Ishikawa (cell line): Measurements from ENCODE around the gene SDR39U1.

Experiments
- CEBPB ChIP-seq: IDR thresholded peaks from 2 replicates; pipeline ENCODE4 v1.6.1; 2012
- CREB1 ChIP-seq: IDR thresholded peaks from 2 replicates; pipeline ENCODE4 v1.6.1; 2012; ENCODE audit warnings: low read depth
- EGR1 ChIP-seq: IDR thresholded peaks from 2 replicates; pipeline ENCODE4 v1.6.1; 2012
- EP300 ChIP-seq: IDR thresholded peaks from 2 replicates; pipeline ENCODE4 v1.6.1; 2012; ENCODE audit warnings: borderline replicate concordance
- MAX ChIP-seq: IDR thresholded peaks from 2 replicates; pipeline ENCODE4 v1.6.1; 2012
- NFIC ChIP-seq: IDR thresholded peaks from 2 replicates; pipeline ENCODE4 v1.6.1; 2012
- RAD21 ChIP-seq: IDR thresholded peaks from 2 replicates; pipeline ENCODE4 v1.6.1; 2012; ENCODE audit warnings: low read depth
- REST ChIP-seq: IDR thresholded peaks from 2 replicates; pipeline ENCODE4 v1.6.1; 2012; ENCODE audit warnings: low read depth, mild to moderate bottlenecking
- TAF1 ChIP-seq: IDR thresholded peaks from 2 replicates; pipeline ENCODE4 v1.6.1; 2012; ENCODE audit warnings: low read depth, mild to moderate bottlenecking
- TCF12 ChIP-seq: IDR thresholded peaks from 2 replicates; pipeline ENCODE4 v1.6.1; 2012; ENCODE audit warnings: low read depth
- TEAD4 ChIP-seq: IDR thresholded peaks from 2 replicates; pipeline ENCODE4 v1.6.1; 2012
- YY1 ChIP-seq: IDR thresholded peaks from 2 replicates; pipeline ENCODE4 v1.6.1; 2012; ENCODE audit warnings: low read depth

- no peak for TF ChIP-seq NFIC
- no peak for TF ChIP-seq REST
- TF ChIP-seq CREB1 = no peak
- no peak for TF ChIP-seq TCF12
- no peak for TF ChIP-seq TEAD4
- TF ChIP-seq YY1 = no peak
- TF ChIP-seq TAF1 = no peak
- TF ChIP-seq EP300 = no peak
- TF ChIP-seq RAD21 = no peak
- TF ChIP-seq EGR1 = no peak
- TF ChIP-seq CEBPB = no peak
- no peak for TF ChIP-seq MAX
Measured at GRCh38 chr14:24417832-24418491, 24.6 kb downstream of the SDR39U1 start.
